Measurements from ENCODE around the gene CYBA.

The CYBA gene

GRCh38 chr16:88662843-88663606 is 12.2 kb upstream of the CYBA start, which contains the start of gene MVD:
Gene MVD, minus strand, starts transcription at chr16:88663091. Its CDS starts 11 bp downstream, at chr16:88663080.
- peak; percentile 86 for DNase-seq (ENCODE audit: low read depth in 2 of 2)

DNA sequence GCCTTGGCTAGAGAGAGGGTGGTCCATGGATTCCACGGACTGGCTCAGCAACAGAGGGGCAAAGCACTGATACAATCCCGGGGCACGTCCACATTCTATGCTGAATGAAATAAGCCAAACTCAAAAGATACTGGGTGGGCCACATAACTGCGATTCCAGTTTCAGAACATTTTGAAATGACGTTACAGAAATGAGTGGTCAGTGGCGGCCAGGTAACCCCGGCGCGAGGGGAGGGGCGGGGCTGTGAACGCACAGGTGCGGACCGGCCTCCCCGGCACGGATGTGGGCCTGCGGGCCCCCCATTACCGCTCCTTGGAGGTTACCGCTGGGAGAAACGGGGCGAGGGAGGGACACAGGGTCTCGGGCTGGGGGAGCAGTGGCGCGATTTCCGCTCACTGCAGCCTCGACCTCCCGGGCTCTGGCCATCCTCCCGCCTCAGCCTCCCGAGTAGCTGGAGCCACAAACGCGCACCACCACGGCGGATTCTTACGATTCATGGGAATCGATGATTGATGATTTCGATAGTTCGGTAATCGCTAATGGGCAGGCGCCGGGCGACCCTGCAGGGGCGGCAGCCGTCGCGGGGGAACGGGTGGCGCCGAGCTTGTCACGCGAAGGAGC is 11.5 kb upstream of the CYBA start:
- DNase-seq (ENCODE audit: low read depth in 2 of 2), result no peak

DNA sequence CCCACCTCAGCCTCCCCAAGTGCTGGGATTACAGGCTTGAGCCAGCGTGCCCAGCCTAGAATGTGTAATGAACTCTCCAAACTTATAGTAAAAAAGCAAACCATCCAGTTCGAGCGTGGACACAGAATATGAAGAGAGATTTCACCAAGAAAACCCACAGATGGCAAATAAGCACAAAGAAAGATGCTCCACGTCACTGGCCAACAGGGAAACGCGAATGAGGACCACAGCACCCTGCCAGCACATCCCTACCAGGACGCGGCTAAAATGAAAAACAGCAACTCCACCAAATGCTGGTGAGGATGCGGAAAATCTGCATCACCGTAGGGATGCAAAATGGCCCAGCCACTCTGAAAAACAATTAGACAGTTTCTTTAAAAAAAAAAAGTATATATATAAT is 10.6 kb upstream of the CYBA start:
- no peak for DNase-seq (ENCODE audit: low read depth in 2 of 2)

DNA sequence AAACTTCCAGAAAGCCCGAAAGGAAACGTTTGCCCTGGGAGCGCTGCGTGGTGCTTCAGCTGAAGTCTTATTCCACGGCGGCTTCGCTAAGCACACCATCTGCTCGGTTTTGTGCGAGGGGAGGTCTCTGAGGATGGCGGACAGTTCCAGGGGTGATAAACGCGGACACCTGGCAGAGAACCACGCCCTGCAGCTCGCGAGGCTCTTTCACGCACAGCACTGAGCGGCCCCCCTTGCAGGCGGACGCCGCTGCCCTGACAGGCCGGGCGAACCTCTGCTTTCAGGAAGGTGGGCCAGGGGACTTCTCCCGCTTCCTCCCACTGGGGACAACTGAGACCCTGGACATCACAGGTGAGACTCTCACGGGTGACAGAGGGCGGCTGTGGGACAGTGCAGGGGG is 8.3 kb upstream of the CYBA start:
- DNase-seq (ENCODE audit: low read depth in 2 of 2), result no peak

- DNase-seq (ENCODE audit: low read depth in 2 of 2), result no peak
These were observed 7.9 kb upstream of the CYBA start for GRCh38 chr16:88658714-88659113.

GRCh38 chr16:88657371-88657770 is 6.5 kb upstream of the CYBA start:
- no peak for DNase-seq (ENCODE audit: low read depth in 2 of 2)

DNA sequence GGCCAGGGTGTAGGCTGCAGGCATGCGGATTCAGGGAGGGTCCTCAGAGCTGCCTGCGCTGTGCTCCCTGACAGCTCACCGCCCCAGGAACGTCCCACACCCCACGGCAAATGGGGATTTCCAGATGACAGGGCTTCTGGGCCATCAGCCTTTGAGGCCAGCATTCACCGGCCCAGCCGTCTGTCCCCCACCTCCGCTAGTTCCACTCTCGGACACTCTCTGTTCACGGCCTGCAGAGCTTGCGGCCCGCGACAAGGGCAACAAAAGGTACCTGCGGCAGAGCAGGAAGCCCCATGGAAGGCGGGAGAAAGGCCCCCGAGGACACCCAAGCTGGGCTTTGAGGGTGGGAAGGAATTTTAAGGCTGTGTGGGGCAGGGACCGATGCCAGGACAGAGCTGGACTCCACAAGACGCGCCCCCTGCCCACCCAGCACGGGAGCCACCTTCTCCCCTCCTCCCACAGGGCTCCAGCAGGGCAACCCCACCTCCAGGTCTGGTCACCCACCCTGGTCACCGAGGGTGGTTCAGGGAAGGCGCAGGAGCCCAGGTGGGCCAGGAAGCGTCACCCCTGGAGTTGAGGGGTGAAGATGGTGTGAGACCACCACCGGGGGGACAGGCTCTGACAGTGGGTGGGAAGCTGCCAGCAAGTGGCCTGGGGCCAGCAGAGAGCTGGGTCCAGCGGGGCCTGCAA is 5.6 kb upstream of the CYBA start:
- no peak for DNase-seq (ENCODE audit: low read depth in 2 of 2)

- DNase-seq (ENCODE audit: low read depth in 2 of 2), result no peak
These were observed 5.0 kb upstream of the CYBA start for GRCh38 chr16:88655733-88656281.

GRCh38 chr16:88655053-88655732 is 4.3 kb upstream of the CYBA start:
- no peak for DNase-seq (ENCODE audit: low read depth in 2 of 2)

DNA sequence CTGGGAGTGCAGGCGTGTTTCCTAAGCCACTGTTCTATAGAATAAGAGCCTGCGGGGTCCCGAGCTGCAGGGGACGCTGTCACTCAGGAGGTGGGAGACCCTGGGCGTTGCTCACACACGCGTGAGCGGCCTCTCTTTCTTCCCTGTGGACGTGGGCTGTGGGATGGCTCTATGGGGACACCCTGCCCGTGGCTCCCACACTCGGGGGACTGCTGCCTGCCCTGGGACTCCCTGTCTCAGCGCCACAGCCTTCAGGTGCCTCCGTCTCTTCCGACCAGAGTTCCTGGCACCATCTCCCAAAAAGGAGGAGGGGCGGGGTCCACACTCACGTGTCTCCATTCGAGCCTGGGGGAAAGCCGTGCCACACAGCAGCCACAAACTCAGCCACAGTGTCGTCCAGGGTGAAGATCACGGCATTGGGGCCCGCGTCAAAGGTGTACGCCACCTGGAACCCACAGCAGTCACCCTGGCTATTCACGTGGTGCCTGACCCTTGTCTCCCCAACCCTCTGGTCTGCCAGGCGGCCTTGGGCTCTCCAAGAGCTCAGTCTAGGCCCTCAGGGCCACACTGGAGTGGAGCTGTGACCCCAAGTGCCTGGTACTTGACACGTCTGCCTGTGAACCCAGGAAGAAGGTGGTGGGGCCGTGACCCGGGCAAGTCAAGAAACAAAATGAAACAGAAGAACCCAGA is 3.7 kb upstream of the CYBA start:
- no peak for DNase-seq (ENCODE audit: low read depth in 2 of 2)

DNA sequence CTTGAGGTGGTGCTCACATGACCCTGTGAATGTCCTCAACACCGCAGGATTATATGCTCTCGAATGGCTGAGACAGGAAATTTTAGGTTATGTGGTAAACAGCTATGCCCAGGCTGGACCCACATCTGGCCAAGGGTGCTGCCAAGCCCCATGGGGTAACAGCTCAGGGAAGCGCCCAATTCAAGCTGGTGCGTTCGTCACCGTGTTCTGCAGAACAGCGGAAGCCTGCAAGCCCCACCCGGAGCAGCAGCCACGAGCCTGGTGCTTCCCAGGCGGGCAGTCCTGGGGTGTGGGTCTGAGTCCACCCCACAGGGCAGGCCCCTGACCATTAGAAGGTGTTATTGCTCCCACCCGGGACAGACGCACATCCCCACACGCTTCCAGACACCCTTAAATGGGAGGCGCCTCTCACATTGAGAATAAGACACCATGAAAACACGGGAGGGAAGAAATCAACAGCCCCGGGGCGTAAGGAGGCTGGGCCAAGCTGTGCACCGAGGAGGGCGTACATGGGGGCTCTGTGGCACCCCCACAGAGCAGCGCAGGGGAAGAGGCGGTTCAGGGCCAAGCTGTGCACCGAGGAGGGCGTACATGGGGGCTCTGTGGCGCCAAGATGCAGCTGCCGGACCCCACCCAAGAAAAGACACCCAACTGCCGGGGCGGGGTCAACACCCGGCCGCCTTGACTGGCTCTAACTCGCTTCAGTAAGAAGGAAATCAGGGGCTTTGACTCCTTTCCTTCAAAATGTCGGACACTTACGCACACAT is 2.9 kb upstream of the CYBA start:
- no peak for DNase-seq (ENCODE audit: low read depth in 2 of 2)

GRCh38 chr16:88653101-88653500 is 2.2 kb upstream of the CYBA start:
- no peak for DNase-seq (ENCODE audit: low read depth in 2 of 2)

DNA sequence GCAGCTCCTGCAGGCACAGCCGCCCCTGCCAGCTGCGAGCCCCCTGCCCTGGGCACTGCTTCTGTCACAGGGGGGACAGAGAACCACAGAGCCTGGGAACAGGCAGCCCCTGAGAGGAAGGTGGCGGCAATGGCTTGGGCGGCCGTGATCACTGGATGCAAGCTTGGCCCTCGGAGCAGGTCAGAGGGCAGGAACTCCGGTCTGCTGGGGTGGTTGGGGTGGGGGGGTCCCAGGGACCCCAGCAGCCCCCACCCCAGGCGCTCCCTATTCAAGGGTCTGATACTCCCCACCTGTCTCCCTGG is 1.9 kb upstream of the CYBA start:
- DNase-seq (ENCODE audit: low read depth in 2 of 2), result no peak

GRCh38 chr16:88651989-88652761 is 1.3 kb upstream of the CYBA start:
- no peak for DNase-seq (ENCODE audit: low read depth in 2 of 2)

- DNase-seq (ENCODE audit: low read depth in 2 of 2), result peak in 1 of 2 donors; percentile 36
These were observed 579 bp upstream of the CYBA start for GRCh38 chr16:88651276-88651988.

DNA sequence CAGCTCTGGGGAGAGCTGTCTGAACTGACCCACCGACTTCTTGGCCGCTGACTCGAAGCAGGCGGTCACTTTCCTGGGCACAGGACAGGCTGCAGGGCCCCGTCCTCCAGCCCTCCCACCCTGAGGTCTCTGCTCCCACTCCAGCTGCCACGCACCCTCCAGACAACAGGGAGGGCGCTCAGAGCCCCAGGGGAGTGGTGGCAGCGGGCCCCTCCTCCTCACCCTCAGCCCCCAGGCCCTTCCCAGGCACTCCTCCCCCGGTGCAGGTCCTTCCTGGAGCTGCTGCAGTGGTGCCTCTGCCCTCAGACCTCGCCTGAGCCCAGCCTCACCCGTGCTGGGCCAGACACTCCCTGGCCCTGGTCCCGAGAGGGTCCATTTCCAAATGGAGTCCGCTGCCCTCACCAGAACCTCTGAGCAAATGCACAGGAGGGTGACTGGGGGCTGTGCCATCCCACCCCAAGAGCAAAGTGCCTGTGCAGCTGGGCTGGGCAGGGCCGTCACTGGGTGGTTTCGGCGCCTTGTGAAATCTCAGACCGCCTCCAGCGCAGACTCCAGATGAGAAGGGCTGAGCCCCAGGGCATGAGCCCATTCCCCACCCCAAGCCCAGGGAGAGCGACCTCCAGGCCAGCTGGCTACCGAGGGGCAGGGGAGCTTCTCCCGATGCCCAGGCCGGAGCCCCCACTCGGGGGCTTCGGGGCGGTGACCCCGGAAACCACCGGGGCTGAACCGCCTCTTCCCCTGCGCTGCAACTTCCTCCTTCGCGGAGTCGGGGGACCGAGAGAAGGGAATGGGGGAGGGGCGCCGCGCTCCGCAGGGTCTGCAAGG is 717 bp downstream of the CYBA start:
- DNase-seq (ENCODE audit: low read depth in 2 of 2), result no peak

DNA sequence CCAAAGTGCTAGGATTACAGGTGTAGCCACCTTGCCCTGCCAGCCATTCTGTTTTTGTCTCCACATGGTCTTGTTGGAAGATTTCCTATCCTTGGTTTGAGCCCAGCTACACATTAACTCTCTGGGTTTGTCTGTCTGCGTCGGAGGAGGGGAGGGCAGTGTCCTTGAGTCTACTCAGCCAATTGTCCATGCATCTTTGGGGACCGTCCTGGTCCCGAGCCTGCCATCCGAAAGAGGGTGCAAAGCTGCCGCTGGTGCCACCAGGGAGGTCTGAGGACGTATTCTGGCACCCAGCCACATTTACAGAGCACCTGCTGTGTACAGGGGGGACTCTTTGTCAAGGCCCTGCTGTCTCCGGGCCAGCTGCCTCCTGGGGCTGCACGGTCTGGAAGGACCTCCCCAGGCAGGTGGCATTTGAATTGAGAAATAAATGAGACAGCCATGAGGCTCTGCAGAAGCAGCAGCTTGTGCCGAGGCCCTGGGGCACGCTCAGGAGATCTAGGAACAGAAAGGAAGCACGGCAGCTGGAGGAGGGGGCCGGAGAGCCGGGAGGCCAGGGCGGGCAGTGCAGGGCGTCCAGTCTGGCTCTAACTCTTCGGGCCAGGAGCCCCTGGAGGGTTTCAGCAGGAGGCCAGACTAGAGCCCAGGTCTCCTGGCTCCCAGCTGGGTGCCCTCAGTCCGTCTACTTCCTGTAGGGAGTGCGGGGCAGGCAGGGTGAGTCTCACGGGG is 1.5 kb downstream of the CYBA start:
- DNase-seq (ENCODE audit: low read depth in 2 of 2), result no peak

All from stimulated activated CD8-positive, alpha-beta memory T cell treated with anti-CD3 and anti-CD28 coated beads, Interleukin-7, amount 100 ng/mL, for 1 hour (primary cell).